WTC11 (cell line): ENCODE data around the gene MUC2. TPM values are rescaled to one million over a fixed set of nuclear protein-coding genes. Genes with fewer than 3 reads are reported as not detected.

Source experiments
- ATAC-seq: fragments of 200-7000 bp; cut with Tn5 transposase; 2 replicates; pipeline ENCODE4 v1.10.0; 2021; ENCODE audit warnings: mild to moderate bottlenecking, moderate library complexity
- CTCF ChIA-PET: fragments of 300-600 bp; sonication (Branson Sonifier 250); formaldehyde crosslinking; loops from one replicate; lab custom pipeline; 2021; ENCODE audit warnings: antibody characterized with exemption; lab: Charles Lee
- POLR2A ChIA-PET: fragments of 350-600 bp; sonication (Branson Sonifier 250); formaldehyde crosslinking; loops from one replicate; lab custom pipeline; 2021; ENCODE audit warnings: antibody characterized with exemption; lab: Charles Lee
- DNase-seq: peaks from one replicate; pipeline ENCODE4 v3.0.0; 2021; ENCODE audit warnings: low spot score
- H3K27ac Mint-ChIP-seq: 2 replicates; pipeline ENCODE4 v1.8.0; 2021; ENCODE audit warnings: mixed read lengths
- H3K27me3 Mint-ChIP-seq: 2 replicates; pipeline ENCODE4 v1.8.0; 2021; ENCODE audit warnings: low read depth, mild to moderate bottlenecking, moderate library complexity, mixed read lengths
- H3K36me3 Mint-ChIP-seq: 2 replicates; pipeline ENCODE4 v1.8.0; 2021; ENCODE audit warnings: mixed read lengths
- H3K4me1 Mint-ChIP-seq: 2 replicates; pipeline ENCODE4 v1.8.0; 2022; ENCODE audit warnings: mixed read lengths
- H3K4me3 Mint-ChIP-seq: 2 replicates; pipeline ENCODE4 v1.8.0; 2021; ENCODE audit warnings: mild to moderate bottlenecking, moderate library complexity, mixed read lengths
- H3K9me3 Mint-ChIP-seq: 2 replicates; pipeline ENCODE4 v1.8.0; 2021; ENCODE audit warnings: mixed read lengths
- ATF1 ChIP-seq: sonication (generic); formaldehyde crosslinking; IDR thresholded peaks from 2 replicates; pipeline ENCODE4 v1.8.1; 2023; ENCODE audit warnings: mild to moderate bottlenecking, moderate library complexity, missing genetic modification reagents
- ERG ChIP-seq: fragments of 250-450 bp; sonication (Bioruptor Pico); IDR thresholded peaks from 2 replicates; pipeline ENCODE4 v1.8.0; 2021; ENCODE audit warnings: mild to moderate bottlenecking
- FOXJ3 ChIP-seq: sonication (generic); formaldehyde crosslinking; IDR thresholded peaks from 2 replicates; pipeline ENCODE4 v1.9.0; 2021; ENCODE audit warnings: missing genetic modification reagents, mild to moderate bottlenecking, borderline replicate concordance
- FOXK1 ChIP-seq: sonication (generic); formaldehyde crosslinking; IDR thresholded peaks from 2 replicates; pipeline ENCODE4 v1.8.0; 2022; ENCODE audit warnings: mild to moderate bottlenecking, moderate library complexity, missing genetic modification reagents
- FOXP1 ChIP-seq: sonication (generic); formaldehyde crosslinking; IDR thresholded peaks from 2 replicates; pipeline ENCODE4 v1.8.0; 2022; ENCODE audit warnings: missing genetic modification reagents, mild to moderate bottlenecking, moderate library complexity, borderline replicate concordance
- FOXP4 ChIP-seq: sonication (generic); formaldehyde crosslinking; IDR thresholded peaks from 2 replicates; pipeline ENCODE4 v1.8.0; 2022; ENCODE audit warnings: mild to moderate bottlenecking, missing genetic modification reagents
- GTF2I ChIP-seq: fragments of 250-450 bp; sonication (Bioruptor Pico); conservative IDR thresholded peaks from 2 replicates; pipeline ENCODE4 v1.4.0; 2021; ENCODE audit warnings: mild to moderate bottlenecking
- MXD4 ChIP-seq: fragments of 250-450 bp; sonication (Bioruptor Pico); IDR thresholded peaks from 2 replicates; pipeline ENCODE4 v1.8.0; 2021; ENCODE audit warnings: mild to moderate bottlenecking, moderate library complexity, borderline replicate concordance
- NFATC4 ChIP-seq: fragments of 250-450 bp; sonication (Bioruptor Pico); IDR thresholded peaks from 2 replicates; pipeline ENCODE4 v1.9.0; 2021; ENCODE audit warnings: mild to moderate bottlenecking
- NFE2L1 ChIP-seq: sonication (generic); formaldehyde crosslinking; IDR thresholded peaks from 2 replicates; pipeline ENCODE4 v1.8.1; 2023; ENCODE audit warnings: missing genetic modification reagents
- NR2C2 ChIP-seq: sonication (generic); formaldehyde crosslinking; IDR thresholded peaks from 2 replicates; pipeline ENCODE4 v1.8.0; 2022; ENCODE audit warnings: mild to moderate bottlenecking, missing genetic modification reagents
- ZNF138 ChIP-seq: sonication (generic); formaldehyde crosslinking; conservative IDR thresholded peaks from 2 replicates; pipeline ENCODE4 v1.8.1; 2022; ENCODE audit warnings: mild to moderate bottlenecking, moderate library complexity, missing genetic modification reagents
- ZNF532 ChIP-seq: fragments of 250-450 bp; sonication (Bioruptor Pico); IDR thresholded peaks from 2 replicates; pipeline ENCODE4 v1.9.0; 2021; ENCODE audit warnings: mild to moderate bottlenecking, borderline replicate concordance
- total RNA-seq: library from RNA; stranded (reverse); gene quantifications from 3 replicates; pipeline ENCODE4 v1.2.3, GENCODE V29; 2021

MUC2 gene
- total RNA-seq, 1 experiment from 2014 or later: 0.22 TPM

- TF ChIP-seq ZNF532 (CRISPR knock-in tag) (no peak), ERG (no peak), NFE2L1 (CRISPR knock-in tag) (no peak)
Observed at GRCh38 chr11:1081601-1082311, 7.1 kb downstream of the MUC2 start (continued).

- Mint-ChIP-seq H3K27me3 (no peaks in the 10 kb centered on the region; the same call in 1 of the 2 replicates), H3K9me3 (no peaks in the 10 kb centered on the region), H3K27ac (no peak overlapping the region; the same call in 1 of the 2 replicates), H3K4me3 (no peak overlapping the region), H3K4me1 (no peaks in the 10 kb centered on the region), H3K36me3 (no peaks in the 10 kb centered on the region)
- DNase-seq (no peak), ATAC-seq (no peak)
- TF ChIP-seq ATF1 (CRISPR knock-in tag): no peak
- no peak for TF ChIP-seq NR2C2 (CRISPR knock-in tag)
- no peak for TF ChIP-seq ERG
- ChIA-PET POLR2A (no interaction called here), CTCF (no interaction called here)
Observed at GRCh38 chr11:1082346-1082727, 7.7 kb downstream of the MUC2 start.

- Mint-ChIP-seq H3K27me3 (no peaks in the 10 kb centered on the region; the same call in 1 of the 2 replicates), H3K4me1 (no peaks in the 10 kb centered on the region), H3K9me3 (no peaks in the 10 kb centered on the region), H3K4me3 (no peak overlapping the region), H3K27ac (no peak overlapping the region), H3K36me3 (no peaks in the 10 kb centered on the region)
- ATAC-seq: no peak
- peak; percentile 12 for DNase-seq
- POLR2A ChIA-PET: no interaction called here
- CTCF ChIA-PET: no interaction called here
- TF ChIP-seq ZNF138 (CRISPR knock-in tag): no peak
- TF ChIP-seq FOXJ3 (CRISPR knock-in tag): no peak
- TF ChIP-seq FOXK1 (CRISPR knock-in tag): no peak
- no peak for TF ChIP-seq NFATC4 (CRISPR knock-in tag)
- no peak for TF ChIP-seq GTF2I
- TF ChIP-seq FOXP4: no peak
- no peak for TF ChIP-seq FOXP1 (CRISPR knock-in tag)
- no peak for TF ChIP-seq MXD4 (CRISPR knock-in tag)
Observed at GRCh38 chr11:1082728-1083620, 8.3 kb downstream of the MUC2 start.
